ENCODE measurements around the gene WSCD2. TPM values are rescaled to one million over a fixed set of nuclear protein-coding genes. Genes with fewer than 3 reads are reported as not detected.

WSCD2 gene
- total RNA-seq, 4 donors from 2014 or later: 0.13 to 4.6 (median 0.29) TPM

- TF ChIP-seq CTCF (IDR thresholded peaks at IDR 0.05) (no peak), POLR2A (IDR thresholded peaks at IDR 0.05) (no peak), POLR2AphosphoS5 (IDR thresholded peaks at IDR 0.05) (peak in 1 of 3 donors; percentile 13), EP300 (IDR thresholded peaks at IDR 0.05) (no peak)
- DNase-seq (ENCODE audit: low spot score in 2 of 2): peak in 1 of 2 donors; percentile 76
- H3K4me1 ChIP-seq: no peaks in the 10 kb centered on the region
- H3K9me3 ChIP-seq: no peaks in the 10 kb centered on the region
- H3K27me3 ChIP-seq: peaks cover 37% of the 10 kb centered on the region
- 64% methylated on average over 3 of the region's 3 CpGs for WGBS
- no peak overlapping the region for H3K27ac ChIP-seq
- no peaks in the 10 kb centered on the region for H3K36me3 ChIP-seq
- no peak overlapping the region for H3K4me3 ChIP-seq
Observed at GRCh38 chr12:108097160-108097911, 31.8 kb upstream of the WSCD2 start.

- peak in 1 of 2 donors; percentile 50 for DNase-seq (ENCODE audit: low spot score in 2 of 2)
- 93% methylated on average over 8 of the region's 8 CpGs for WGBS
Observed at GRCh38 chr12:108098374-108098773, 30.7 kb upstream of the WSCD2 start.

GRCh38 chr12:108099073-108099472 lies 30.0 kb upstream of the WSCD2 start:
- TF ChIP-seq CTCF (IDR thresholded peaks at IDR 0.05) (no peak), POLR2A (IDR thresholded peaks at IDR 0.05) (no peak), POLR2AphosphoS5 (IDR thresholded peaks at IDR 0.05) (no peak), EP300 (IDR thresholded peaks at IDR 0.05) (no peak)
- Histone ChIP-seq H3K9me3 (no peaks in the 10 kb centered on the region), H3K27ac (no peak overlapping the region), H3K4me1 (no peaks in the 10 kb centered on the region), H3K36me3 (no peaks in the 10 kb centered on the region), H3K27me3 (peaks cover 22% of the 10 kb centered on the region), H3K4me3 (no peak overlapping the region)
- WGBS: 25% methylated on average over 3 of the region's 3 CpGs
- peak in 1 of 2 donors; percentile 4 for DNase-seq (ENCODE audit: low spot score in 2 of 2)

More at GRCh38 chr12:108098374-108098773, 30.7 kb upstream of the WSCD2 start:
- H3K4me1 ChIP-seq: no peaks in the 10 kb centered on the region
- no peak overlapping the region for H3K4me3 ChIP-seq
- H3K27me3 ChIP-seq: peaks cover 29% of the 10 kb centered on the region
- H3K27ac ChIP-seq: no peak overlapping the region
- no peaks in the 10 kb centered on the region for H3K9me3 ChIP-seq
- TF ChIP-seq CTCF (IDR thresholded peaks at IDR 0.05) (no peak), POLR2AphosphoS5 (IDR thresholded peaks at IDR 0.05) (no peak), EP300 (IDR thresholded peaks at IDR 0.05) (no peak), POLR2A (IDR thresholded peaks at IDR 0.05) (no peak)
- no peaks in the 10 kb centered on the region for H3K36me3 ChIP-seq

- 66% methylated on average over 4 of the region's 4 CpGs for WGBS
- Histone ChIP-seq H3K36me3 (no peaks in the 10 kb centered on the region), H3K27me3 (peaks cover 14% of the 10 kb centered on the region), H3K4me1 (no peaks in the 10 kb centered on the region), H3K9me3 (no peaks in the 10 kb centered on the region), H3K27ac (no peak overlapping the region), H3K4me3 (no peak overlapping the region)
- peak in 1 of 2 donors; percentile 9 for DNase-seq (ENCODE audit: low spot score in 2 of 2)
- no peak for TF ChIP-seq POLR2AphosphoS5 (IDR thresholded peaks at IDR 0.05)
- TF ChIP-seq CTCF (IDR thresholded peaks at IDR 0.05): no peak
- no peak for TF ChIP-seq EP300 (IDR thresholded peaks at IDR 0.05)
- no peak for TF ChIP-seq POLR2A (IDR thresholded peaks at IDR 0.05)
Observed at GRCh38 chr12:108099778-108100489, 29.2 kb upstream of the WSCD2 start.

GRCh38 chr12:108101605-108102175 lies 27.4 kb upstream of the WSCD2 start:
- WGBS: 69% methylated on average over 3 of the region's 3 CpGs
- H3K4me3 ChIP-seq: no peak overlapping the region
- no peak overlapping the region for H3K27ac ChIP-seq
- no peaks in the 10 kb centered on the region for H3K4me1 ChIP-seq
- H3K27me3 ChIP-seq: peaks cover 16% of the 10 kb centered on the region
- peak in 1 of 2 donors; percentile 67 for DNase-seq (ENCODE audit: low spot score in 2 of 2)
- H3K36me3 ChIP-seq: no peaks in the 10 kb centered on the region
- no peak for TF ChIP-seq EP300 (IDR thresholded peaks at IDR 0.05)
- no peak for TF ChIP-seq POLR2A (IDR thresholded peaks at IDR 0.05)
- TF ChIP-seq POLR2AphosphoS5 (IDR thresholded peaks at IDR 0.05): no peak
- no peak for TF ChIP-seq CTCF (IDR thresholded peaks at IDR 0.05)
- H3K9me3 ChIP-seq: no peaks in the 10 kb centered on the region
